Measurements from ENCODE around the gene ZNF784. TPM values are rescaled to one million over a fixed set of nuclear protein-coding genes. Genes with fewer than 3 reads are reported as not detected.
"Not testable (repeated sequence)": the region's sequence is repeated elsewhere in the genome, so short reads cannot be mapped to it uniquely, and the experiment has no call there.

Gene ZNF784
- total RNA-seq, 2 donors from 2014 or later: 2.6 to 4.5 TPM

- Mint-ChIP-seq H3K36me3 (no peaks in the 10 kb centered on the region), H3K27me3 (peaks cover 8% of the 10 kb centered on the region in 2 donors), H3K4me1 (ENCODE audit: low read depth in 2 of 2) (peaks cover 19 to 27% of the 10 kb centered on the region in 2 donors), H3K27ac (peak within 1 kb of the TSS; percentile 65 to 73), H3K4me3 (peak within 1 kb of the TSS; percentile 89), H3K9me3 (no peaks in the 10 kb centered on the region)
- ATAC-seq (peak; percentile 75 to 79), DNase-seq (ENCODE audit: low spot score) (peak; percentile 79)
Observed at GRCh38 chr19:55580628-55581144, 43.7 kb downstream of the ZNF784 start, which contains the start of gene ZNF579. TSS of gene ZNF579 (minus strand) at chr19:55580848. CDS start at chr19:55579639, 1,209 bp downstream.

- Mint-ChIP-seq H3K9me3 (no peaks in the 10 kb centered on the region), H3K4me3 (peak overlapping the region; percentile 89), H3K27me3 (peaks cover under 1 to 3% of the 10 kb centered on the region in 2 donors), H3K27ac (peak overlapping the region; percentile 65 to 73), H3K36me3 (no peaks in the 10 kb centered on the region), H3K4me1 (ENCODE audit: low read depth in 2 of 2) (peaks cover 15 to 20% of the 10 kb centered on the region in 2 donors)
- no peak for DNase-seq (ENCODE audit: low spot score)
- peak; percentile 32 to 34 for ATAC-seq
Observed at GRCh38 chr19:55579766-55580621, 44.4 kb downstream of the ZNF784 start.

- no peaks in the 10 kb centered on the region for H3K27me3 Mint-ChIP-seq
- H3K9me3 Mint-ChIP-seq: no peaks in the 10 kb centered on the region
- peak overlapping the region; percentile 65 to 73 for H3K27ac Mint-ChIP-seq
- H3K36me3 Mint-ChIP-seq: no peaks in the 10 kb centered on the region
- ATAC-seq: peak in 1 of 2 donors; percentile 40
- H3K4me1 Mint-ChIP-seq (ENCODE audit: low read depth in 2 of 2): peaks cover 15 to 20% of the 10 kb centered on the region in 2 donors
- DNase-seq (ENCODE audit: low spot score): no peak
- H3K4me3 Mint-ChIP-seq: peak overlapping the region; percentile 89
Observed at GRCh38 chr19:55578761-55579747, 45.3 kb downstream of the ZNF784 start.

GRCh38 chr19:55578031-55578760 is 46.2 kb downstream of the ZNF784 start:
- H3K36me3 Mint-ChIP-seq: no peaks in the 10 kb centered on the region
- no peak overlapping the region for H3K4me3 Mint-ChIP-seq
- no peak for ATAC-seq
- no peak overlapping the region for H3K27ac Mint-ChIP-seq
- no peak for DNase-seq (ENCODE audit: low spot score)
- H3K9me3 Mint-ChIP-seq: no peaks in the 10 kb centered on the region
- peaks cover 15 to 20% of the 10 kb centered on the region in 2 donors for H3K4me1 Mint-ChIP-seq (ENCODE audit: low read depth in 2 of 2)
- H3K27me3 Mint-ChIP-seq: no peaks in the 10 kb centered on the region

- H3K36me3 Mint-ChIP-seq: no peaks in the 10 kb centered on the region
- DNase-seq (ENCODE audit: low spot score) (no peak), ATAC-seq (no peak)
- H3K4me1 Mint-ChIP-seq (ENCODE audit: low read depth in 2 of 2): peaks cover 12 to 16% of the 10 kb centered on the region in 2 donors
- no peaks in the 10 kb centered on the region for H3K9me3 Mint-ChIP-seq
- no peaks in the 10 kb centered on the region for H3K27me3 Mint-ChIP-seq
- no peak overlapping the region for H3K4me3 Mint-ChIP-seq
- no peak overlapping the region for H3K27ac Mint-ChIP-seq
Observed at GRCh38 chr19:55576746-55577145, 47.6 kb downstream of the ZNF784 start.

GRCh38 chr19:55573929-55574328 is 50.4 kb downstream of the ZNF784 start:
- DNase-seq (ENCODE audit: low spot score); H3K27ac Mint-ChIP-seq; H3K4me3 Mint-ChIP-seq; H3K27me3 Mint-ChIP-seq; ATAC-seq; H3K4me1 Mint-ChIP-seq (ENCODE audit: low read depth in 2 of 2); H3K9me3 Mint-ChIP-seq; H3K36me3 Mint-ChIP-seq: not testable (repeated sequence)

Other genes starting within 250 kb of the ZNF784 start
- not detected for gene TMEM190, start 247.7 kb downstream of the ZNF784 start, total RNA-seq
- gene TMEM238, start 240.3 kb downstream of the ZNF784 start, total RNA-seq: 1 to 10 TPM; 5.2 to 8.3 TPM
- gene RPL28, start 238.6 kb downstream of the ZNF784 start, total RNA-seq: 1,000 to 10,000 TPM; 1,106 to 1,518 TPM
- gene UBE2S, start 216.8 kb downstream of the ZNF784 start, total RNA-seq: 100 to 1,000 TPM; 247 to 423 TPM
- gene SHISA7, start 181.3 kb downstream of the ZNF784 start, total RNA-seq: not detected
- 10 to 100 TPM; 25.6 to 45.1 TPM for gene ISOC2, start 162.9 kb downstream of the ZNF784 start, total RNA-seq
- not detected for gene C19orf85, start 159.8 kb downstream of the ZNF784 start, total RNA-seq
- gene ZNF628, start 147.9 kb downstream of the ZNF784 start, total RNA-seq: 10 to 100 TPM in 1 of 2 donors, 1 to 10 TPM in 1; 8.0 to 12.3 TPM
- 10 to 100 TPM in 1 of 2 donors, 1 to 10 TPM in 1; 6.1 to 14.0 TPM for gene NAT14, start 139.4 kb downstream of the ZNF784 start, total RNA-seq
- under 1 TPM in 1 of 2 donors, not detected in 1; 0.50 TPM for gene SSC5D, start 136.1 kb downstream of the ZNF784 start, total RNA-seq
- gene SBK2, start 87.4 kb downstream of the ZNF784 start, total RNA-seq: not detected
- not detected for gene SBK3, start 79.0 kb downstream of the ZNF784 start, total RNA-seq
- 10 to 100 TPM in 1 of 2 donors, 1 to 10 TPM in 1; 6.5 to 10.2 TPM for gene ZNF579, start 43.7 kb downstream of the ZNF784 start, total RNA-seq
- gene FIZ1, start 25.0 kb downstream of the ZNF784 start, total RNA-seq: 10 to 100 TPM; 11.8 to 15.8 TPM
- gene ZNF524, start 24.3 kb downstream of the ZNF784 start, total RNA-seq: 10 to 100 TPM; 10.6 to 14.7 TPM
- gene ZNF865, start 18.9 kb downstream of the ZNF784 start, total RNA-seq: 10 to 100 TPM; 15.4 to 20.7 TPM
- 10 to 100 TPM; 35.7 to 39.5 TPM for gene ZNF580, start 16.4 kb upstream of the ZNF784 start, total RNA-seq
- 10 to 100 TPM; 15.1 to 27.6 TPM for gene ZNF581, start 19.1 kb upstream of the ZNF784 start, total RNA-seq
- 1 to 10 TPM; 1.9 to 3.3 TPM for gene CCDC106, start 23.6 kb upstream of the ZNF784 start, total RNA-seq
- gene U2AF2, start 30.5 kb upstream of the ZNF784 start, total RNA-seq: 100 to 1,000 TPM; 266 to 434 TPM
- gene EPN1, start 50.7 kb upstream of the ZNF784 start, total RNA-seq: 10 to 100 TPM; 40.7 to 63.9 TPM
- not detected for gene NLRP9, start 113.8 kb upstream of the ZNF784 start, total RNA-seq
- gene RFPL4A, start 134.5 kb upstream of the ZNF784 start, total RNA-seq: not detected
- gene RFPL4AL1, start 144.6 kb upstream of the ZNF784 start, total RNA-seq: not detected
- not detected for gene NLRP11, start 207.4 kb upstream of the ZNF784 start, total RNA-seq
- not detected for gene NLRP4, start 212.0 kb upstream of the ZNF784 start, total RNA-seq

Data from natural killer cell treated with Interleukin-12 subunit alpha and Interleukin-12 subunit beta and Interleukin-15 and Interleukin-18, amount 100 ng/mL, for 72 hours (primary cell).